Uterus (tissue), 2 donors: ENCODE results near the gene SLC35F3.

Source experiments
- POLR2A ChIP-seq, 2 donors: fragments of 450-650 bp; IDR thresholded peaks; one replicate each; pipeline ENCODE4 v1.6.1; 2016; ENCODE audit warnings: antibody characterized with exemption in 2 of 2, mild to moderate bottlenecking in 1 of 2, moderate library complexity in 1 of 2
- TF ChIP-seq, protein P1 (sequence below), 4 experiments: fragments of 200-600 bp in 2 of 4; fragments of 450-650 bp in 2 of 4; sonication (generic) in 2 of 4; IDR thresholded peaks; one replicate each; pipeline ENCODE4 v1.5.1; 2016 to 2019; ENCODE audit warnings: antibody characterized with exemption in 4 of 4, mild to moderate bottlenecking in 2 of 4, moderate library complexity in 1 of 4

DNA sequence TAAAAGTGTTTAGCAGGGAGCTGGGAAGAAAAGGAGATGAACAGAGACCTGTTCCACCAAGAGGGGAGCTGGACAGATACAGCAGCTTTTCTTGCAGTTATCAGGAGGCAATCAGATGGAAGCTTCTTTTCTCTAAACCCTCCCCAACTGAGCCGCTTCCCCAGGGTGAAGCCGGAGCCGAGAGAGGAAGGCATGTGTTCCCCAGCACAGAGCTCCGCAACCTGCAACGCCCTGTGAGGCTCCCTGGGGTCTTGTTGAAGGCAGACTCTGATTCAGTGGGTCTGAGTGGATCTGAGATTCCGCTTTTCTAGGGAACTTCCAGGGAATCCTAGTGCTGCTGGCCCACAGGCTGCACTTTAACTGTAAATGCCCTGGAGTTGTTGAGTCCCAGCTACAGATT lies 329.7 kb downstream of the SLC35F3 start:
- TF ChIP-seq, protein P1, sequence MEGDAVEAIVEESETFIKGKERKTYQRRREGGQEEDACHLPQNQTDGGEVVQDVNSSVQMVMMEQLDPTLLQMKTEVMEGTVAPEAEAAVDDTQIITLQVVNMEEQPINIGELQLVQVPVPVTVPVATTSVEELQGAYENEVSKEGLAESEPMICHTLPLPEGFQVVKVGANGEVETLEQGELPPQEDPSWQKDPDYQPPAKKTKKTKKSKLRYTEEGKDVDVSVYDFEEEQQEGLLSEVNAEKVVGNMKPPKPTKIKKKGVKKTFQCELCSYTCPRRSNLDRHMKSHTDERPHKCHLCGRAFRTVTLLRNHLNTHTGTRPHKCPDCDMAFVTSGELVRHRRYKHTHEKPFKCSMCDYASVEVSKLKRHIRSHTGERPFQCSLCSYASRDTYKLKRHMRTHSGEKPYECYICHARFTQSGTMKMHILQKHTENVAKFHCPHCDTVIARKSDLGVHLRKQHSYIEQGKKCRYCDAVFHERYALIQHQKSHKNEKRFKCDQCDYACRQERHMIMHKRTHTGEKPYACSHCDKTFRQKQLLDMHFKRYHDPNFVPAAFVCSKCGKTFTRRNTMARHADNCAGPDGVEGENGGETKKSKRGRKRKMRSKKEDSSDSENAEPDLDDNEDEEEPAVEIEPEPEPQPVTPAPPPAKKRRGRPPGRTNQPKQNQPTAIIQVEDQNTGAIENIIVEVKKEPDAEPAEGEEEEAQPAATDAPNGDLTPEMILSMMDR (IDR thresholded peaks at IDR 0.05): no peak
- TF ChIP-seq POLR2A (IDR thresholded peaks at IDR 0.05): no peak
